Stimulated activated CD4-positive, alpha-beta T cell treated with anti-CD3 and anti-CD28 coated beads, Interleukin-2, amount 100 ng/mL, for 48 hours (primary cell): ENCODE measurements around the gene TRIO.
"Not testable (repeated sequence)": the region's sequence is repeated elsewhere in the genome, so short reads cannot be mapped to it uniquely, and the experiment has no call there.

Experiments
- DNase-seq, 2 donors: peaks; one replicate each; pipeline ENCODE4 v3.0.0-alpha.2; 2020

Gene TRIO

DNA sequence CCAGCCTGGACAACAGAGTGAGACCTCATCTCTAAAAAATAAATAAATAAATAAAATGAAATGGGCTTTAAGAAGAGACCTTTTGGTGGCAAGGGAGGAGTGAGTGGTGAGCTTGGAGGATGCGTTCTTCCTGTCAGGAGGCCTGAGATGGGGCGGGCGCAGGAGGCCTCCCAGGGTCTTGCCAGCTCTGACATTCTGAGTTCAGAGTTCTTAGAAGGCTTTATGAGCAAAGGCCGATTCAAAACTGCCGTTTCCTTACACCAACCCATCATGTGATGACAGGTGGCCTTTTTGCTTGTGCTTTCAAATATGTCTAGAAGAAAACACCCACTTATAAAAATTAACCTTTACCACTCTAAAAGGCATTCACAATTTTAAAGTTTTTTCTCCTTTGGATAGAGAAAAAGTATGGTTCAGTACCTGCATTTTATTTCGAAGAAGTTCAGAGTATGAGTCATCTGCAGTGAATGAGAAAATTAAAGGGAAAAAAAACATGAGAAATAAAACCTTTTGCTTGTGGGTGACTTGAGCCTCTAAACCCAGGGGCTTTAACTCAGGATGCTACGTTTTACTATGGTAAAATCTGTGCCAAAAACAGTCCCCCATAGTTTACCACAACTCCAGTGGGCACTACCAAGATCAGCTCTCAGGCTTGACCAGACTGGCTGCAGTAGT is 281.0 kb downstream of the TRIO start:
- DNase-seq: no peak

DNA sequence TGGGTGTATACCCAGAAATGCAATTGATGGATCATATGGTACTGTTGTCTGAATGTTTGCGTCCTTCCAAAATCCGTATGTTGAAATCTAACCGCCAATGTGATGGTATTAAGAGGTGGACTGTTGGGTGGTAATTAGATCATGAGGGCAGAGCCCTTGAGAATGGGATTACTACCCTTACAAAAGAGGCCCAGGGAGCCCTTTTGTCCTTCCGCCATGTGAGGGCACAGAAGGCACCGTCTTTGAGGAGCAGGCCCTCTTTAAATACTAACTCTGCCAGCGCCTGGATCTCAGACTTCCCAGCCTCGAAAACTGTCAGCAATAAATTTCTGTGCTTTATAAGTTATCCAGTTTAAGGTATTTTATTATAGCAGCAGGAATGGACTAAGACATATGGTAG is 282.4 kb downstream of the TRIO start:
- no peak for DNase-seq

DNA sequence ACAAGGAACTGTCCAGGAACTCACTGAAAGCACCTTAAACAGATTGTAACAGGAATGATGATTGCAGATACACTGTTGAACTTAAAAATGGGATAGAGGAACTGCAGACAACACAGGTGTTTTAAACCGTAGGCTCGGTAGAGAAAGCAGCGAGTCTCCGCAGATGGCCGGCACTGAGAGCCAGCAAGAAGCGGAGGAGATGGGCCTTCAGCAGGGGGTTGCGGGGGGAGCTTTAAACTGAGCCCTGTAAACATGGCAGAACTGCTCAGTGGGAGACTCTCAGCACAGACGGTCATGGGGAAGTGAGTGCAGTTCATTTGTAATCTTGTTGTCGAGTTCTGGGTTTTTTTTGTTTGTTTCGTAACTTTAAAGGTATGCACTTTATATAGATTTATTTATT is 283.4 kb downstream of the TRIO start:
- DNase-seq: no peak

DNA sequence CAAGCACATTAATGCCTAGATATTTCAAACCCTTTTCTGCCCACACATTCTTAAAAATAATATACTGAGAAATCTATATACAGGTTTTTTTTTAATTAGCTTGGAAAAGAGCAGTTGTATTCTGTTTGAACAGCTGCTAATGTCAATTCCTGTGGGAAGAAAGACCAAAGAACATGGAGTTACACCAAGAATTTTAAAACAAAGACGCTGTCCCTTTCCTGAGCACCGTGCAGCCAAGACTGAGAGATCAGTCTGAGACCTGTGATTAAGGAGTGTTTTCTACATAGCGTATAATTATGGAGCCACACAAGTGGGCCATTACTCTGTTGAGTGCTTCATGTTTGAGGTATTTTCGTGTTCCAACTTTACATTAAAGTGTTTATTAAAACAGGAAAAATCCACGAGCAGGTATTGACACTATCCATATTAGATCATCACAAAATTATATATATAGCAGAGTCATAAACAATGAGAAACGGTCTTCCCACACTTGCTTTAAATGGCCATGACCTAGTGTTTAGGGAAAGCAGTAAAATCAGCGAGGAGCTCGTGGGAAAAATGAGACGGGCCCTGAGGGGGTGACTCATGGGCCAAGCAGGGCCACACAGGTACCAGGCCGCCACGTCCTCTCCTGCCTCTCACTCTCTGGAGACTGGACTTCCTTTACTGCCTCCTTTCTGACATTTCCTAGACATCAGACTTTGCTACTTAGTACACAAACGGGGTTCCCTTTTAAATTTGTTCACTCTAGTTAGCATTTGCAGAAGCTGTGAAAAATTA is 285.4 kb downstream of the TRIO start:
- DNase-seq: no peak

DNA sequence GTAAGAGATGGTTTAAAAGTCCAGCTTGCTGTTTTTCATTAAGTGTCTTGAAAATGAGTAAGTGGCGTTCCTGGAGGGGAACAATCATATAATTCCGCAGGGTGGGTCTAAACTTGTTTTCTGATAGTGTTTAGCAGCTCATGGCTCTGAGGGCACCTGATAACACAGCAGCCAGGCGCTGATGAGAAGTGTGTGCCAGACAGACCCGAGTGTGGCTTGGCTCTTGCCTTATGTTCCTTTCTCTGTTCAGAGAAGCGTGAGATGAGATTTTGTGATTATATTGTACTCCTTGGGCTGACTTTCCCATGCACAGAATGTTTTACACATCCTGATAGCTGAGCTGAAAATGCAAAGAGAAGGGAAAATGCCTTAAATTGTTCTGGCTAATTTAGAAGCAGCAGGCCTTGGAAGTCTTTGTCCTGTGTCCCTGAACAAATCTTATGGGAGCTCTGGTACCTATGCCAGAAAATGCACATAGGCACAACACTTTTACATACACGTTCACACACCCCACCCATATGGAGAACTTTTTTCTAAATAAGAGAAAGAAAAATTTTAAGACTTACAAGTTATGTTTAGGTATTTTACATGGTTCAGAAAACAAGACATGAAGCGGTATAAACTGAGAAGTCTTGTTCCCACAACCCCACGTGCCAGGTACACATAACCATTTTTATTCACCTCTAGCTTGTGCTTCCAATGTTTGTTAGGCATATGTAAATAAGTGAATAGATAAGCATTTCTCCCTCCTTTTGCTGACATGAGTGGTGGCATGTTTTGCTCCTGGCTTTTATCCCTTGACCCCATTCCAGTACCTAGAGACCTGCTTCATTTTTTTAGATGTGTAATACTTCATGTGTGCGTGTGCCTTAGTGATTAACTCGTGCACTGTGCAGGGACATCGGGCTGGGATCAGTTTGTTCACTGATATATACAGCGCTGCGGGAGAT is 286.2 kb downstream of the TRIO start:
- no peak for DNase-seq

DNA sequence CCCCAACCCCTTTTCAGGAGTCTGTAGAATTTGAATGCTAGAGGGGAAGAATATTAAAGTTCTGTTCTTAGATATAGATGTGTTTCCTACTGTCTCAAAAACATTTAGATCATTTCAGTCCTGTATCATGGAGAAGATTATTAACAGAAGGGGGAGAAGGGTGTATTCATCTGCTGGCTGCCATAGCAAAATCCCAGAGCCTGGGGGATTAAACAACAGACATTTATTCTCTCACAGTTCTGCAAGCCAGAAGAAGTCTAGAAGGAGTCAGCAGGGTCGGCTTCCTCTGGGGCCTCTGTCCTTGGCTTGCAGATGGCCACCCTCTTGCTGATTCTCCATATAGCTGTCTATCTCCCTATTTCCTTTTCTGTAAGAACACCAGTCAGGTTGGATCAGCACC is 288.4 kb downstream of the TRIO start:
- DNase-seq: no peak

DNA sequence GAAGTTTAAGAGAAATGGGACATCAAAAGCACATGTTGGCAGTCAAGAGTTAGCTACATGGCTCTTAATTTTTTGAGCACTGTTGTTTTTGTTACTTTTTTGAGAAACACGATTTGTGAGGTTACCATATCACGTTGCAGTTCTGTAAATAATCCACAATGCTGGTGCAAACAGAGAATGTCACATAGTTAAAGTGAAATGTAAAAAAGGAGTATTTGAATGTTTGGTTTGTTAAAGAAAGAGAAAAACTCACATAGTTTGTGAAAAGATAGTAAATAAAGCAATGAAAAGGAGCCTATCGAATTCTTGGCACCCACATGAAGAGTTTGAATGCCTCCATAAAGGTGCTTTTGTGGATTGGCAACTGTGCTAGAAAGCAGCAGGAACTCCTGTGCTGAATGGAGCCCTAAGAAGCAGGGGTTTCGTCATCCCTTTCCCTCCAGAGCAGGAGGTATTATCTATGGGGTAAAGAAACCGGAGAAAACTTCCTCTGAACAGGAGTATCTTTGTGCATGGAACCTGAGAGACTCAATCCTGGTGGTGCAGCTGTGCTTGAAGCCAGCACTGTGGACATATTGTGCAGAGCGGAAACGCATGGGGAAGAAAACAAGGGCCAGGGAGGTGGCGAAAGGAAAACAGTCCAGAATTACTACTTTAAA is 289.9 kb downstream of the TRIO start:
- no peak for DNase-seq

DNA sequence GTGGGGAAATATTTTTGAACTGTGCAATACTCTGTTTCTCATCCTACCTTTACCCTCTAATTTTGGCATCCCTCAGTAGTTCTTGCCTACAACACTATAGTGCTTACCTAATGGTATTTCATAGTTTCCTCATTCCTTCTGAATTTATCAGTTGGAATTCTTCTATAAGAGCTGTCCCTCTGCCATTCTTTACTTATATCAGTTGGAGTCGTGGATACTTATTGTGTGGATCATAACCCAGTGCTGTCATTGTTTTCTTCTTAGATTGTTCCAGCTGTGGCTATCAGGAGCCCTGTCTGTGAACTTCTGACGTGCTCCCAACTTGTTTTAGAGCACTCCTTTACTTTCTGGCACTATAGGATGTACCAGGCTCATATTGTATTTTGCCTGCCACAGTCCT is 292.3 kb downstream of the TRIO start:
- DNase-seq: no peak

DNA sequence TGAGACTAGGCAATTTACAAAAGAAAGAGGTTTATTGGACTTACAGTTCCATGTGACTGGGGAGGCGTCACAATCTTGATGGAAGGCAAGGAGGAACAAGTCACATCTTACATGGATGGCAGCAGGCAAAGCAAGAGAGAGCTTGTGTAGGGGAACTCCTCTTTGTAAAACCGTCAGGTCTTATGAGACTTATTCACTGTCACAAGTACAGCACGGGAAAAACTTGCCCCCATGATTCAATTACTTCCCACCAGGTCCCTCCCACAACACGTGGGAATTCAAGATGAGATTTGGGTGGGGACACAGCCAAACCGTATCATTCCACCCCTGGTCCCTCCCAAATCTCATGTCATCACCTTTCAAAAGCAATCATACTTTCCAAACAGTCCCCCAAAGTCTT is 293.0 kb downstream of the TRIO start:
- DNase-seq: not testable (repeated sequence)

DNA sequence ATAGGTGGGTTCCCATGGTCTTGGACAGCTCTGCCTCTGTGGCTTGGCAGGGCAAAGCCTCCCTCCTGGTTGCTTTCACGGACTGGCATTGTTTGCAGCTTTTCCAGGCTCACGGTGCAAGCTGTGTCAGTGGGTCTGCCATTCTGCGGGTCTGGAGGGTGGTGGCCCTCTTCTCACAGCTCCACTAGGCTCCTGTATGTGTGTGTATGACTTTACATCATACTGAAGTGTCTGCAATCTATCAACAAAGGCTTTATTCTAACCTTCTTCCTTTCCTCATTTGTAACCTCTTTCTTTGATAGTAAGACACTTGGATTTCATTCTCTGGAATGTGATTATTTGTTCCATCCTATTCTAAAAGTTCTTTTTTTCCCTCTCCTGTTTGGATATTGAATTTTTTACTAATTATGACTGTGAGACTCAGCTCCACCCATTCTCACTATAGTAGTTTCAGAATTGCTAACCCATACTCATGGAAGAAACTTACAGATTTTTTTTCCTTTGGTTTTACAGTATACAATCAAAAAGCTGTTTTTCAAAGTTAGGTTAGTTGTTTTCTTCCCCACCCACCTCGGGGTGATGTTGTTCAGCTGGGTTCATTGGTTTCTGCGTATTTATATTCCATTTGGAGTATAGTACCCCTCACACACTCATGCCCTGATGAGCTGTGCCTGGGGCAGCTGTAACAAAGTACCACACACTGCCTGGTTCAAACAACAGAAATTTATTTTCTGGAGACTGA is 293.8 kb downstream of the TRIO start:
- DNase-seq: no peak

DNA sequence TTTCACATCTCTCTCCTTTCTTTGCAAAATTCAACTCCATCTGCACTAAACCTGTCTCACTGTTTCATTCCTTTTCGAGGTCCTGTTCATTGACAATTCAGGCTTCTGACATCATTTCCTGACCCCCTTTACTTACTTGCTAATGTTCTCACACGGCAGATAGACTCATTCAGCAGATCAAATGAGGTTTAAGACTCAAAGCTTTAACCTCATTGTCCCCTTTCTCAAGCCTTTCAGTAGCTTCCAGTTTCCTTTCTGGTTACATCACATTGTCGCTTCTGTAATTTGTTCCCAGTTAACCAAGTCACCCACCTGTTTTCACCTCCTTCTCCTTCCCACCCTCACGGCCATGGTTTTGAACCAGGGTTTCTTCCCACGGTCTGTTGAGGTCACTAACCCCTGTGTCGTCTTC is 295.1 kb downstream of the TRIO start:
- DNase-seq: no peak

DNA sequence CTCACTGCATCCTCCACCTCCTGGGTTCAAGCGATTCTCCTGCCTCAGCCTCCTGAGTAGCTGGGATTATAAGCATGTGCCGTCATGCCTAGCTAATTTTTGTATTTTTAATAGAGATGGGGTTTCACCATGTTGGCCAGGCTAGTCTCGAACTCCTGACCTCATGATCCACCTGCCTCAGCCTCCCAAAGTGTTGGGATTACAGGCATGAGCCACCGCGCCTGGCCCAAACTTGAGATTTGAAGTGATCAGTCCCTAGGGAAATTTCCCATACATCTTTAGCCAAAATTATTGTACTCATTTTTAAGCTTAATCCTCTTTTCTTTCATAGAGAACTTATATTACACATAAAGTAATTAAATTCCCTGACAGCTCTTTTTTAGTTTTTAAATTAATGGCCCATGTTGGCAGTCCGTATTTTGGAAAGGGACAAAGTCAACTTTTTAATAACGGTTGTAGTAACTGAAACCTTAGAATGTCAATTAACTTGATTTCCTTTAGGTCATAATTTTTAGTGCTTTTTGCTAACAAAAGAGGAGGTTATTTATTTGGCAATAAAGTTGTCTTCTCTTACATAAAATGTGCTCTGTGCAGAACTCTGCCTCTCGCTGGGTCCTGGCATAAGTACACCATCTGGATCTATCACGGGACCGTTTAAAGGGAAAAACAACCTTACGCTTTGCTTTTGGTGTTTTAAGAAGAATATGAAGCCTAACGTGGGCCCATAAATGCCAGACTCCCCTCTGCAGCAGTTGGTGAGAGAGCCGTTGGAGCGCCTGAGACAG is 296.1 kb downstream of the TRIO start:
- no peak for DNase-seq

DNA sequence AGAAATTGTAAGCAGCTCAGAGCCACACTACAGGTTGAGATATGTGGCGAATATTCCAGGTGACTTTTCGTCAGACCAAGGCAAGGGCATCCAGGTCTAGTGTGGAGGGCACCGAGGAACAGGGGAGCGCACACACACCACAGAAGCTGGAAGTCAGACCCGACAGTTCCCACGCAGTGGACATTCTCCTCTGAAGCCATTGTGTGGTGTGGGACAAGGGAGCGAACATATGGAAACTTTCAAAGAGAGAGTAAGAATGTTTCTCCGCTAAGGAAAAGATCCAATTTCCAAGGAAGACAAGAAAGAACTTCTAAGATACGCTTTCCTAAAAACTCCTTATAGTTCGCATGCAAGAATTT is 297.1 kb downstream of the TRIO start:
- no peak for DNase-seq

DNA sequence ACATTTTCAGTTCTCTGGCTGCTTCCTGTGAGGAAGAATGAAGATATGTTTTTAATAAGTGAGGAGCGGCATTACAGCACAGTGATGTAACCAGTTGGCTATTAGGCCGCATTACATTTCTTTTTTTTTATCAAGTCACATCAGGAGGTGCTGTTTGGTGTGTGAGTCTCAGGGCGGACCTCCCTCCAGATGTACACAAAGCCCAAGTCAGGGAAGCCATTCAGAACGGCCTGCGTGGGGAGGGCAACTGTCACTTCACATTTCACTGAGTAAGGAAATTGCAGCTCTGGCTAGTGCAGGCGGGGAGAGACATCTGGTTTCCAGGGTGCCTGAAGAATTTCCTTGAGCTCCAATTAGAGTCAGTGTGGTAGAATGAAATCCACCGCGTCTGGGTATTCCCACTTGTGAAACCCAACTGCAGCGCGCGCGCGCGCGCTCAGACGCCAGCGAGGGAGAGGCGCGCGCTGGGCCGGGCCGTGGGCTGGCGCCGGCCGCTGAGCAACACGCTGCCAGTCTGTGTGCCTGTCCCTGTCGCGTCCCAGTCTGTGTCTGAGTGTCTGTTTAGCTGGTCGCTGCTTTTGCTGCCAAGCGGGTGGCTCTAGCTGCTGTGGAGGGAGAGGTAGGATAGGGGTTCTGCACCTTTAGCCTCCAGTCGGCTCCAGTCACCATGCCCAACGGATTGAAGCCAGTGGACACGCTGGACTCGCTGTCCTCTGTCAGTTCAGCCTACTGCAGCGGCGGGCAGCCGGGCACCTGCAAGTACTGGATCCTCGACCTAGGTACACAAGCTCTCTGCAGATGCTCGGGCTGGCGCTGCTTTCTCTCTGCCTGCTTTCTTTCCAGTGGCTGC is 297.7 kb downstream of the TRIO start:
- DNase-seq: no peak

DNA sequence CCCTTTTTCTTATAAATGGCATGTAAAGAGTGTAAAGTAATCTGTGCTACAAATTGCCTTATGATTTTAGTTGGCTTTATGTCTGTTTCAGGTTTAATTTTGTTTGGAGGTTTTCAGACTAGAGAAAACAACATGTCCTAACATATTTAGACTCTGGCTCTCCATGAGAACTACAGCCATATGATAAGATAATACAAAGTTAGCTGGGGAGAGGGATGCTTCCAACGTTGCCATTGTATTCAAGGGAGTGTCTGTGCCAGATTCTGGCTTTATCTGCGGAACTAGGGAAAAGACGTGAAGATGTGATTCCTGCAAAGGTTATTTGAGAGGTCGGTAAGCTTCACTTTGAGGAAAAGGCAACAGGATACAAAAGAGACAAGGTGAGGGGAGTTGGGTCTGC is 298.5 kb downstream of the TRIO start:
- DNase-seq: no peak

DNA sequence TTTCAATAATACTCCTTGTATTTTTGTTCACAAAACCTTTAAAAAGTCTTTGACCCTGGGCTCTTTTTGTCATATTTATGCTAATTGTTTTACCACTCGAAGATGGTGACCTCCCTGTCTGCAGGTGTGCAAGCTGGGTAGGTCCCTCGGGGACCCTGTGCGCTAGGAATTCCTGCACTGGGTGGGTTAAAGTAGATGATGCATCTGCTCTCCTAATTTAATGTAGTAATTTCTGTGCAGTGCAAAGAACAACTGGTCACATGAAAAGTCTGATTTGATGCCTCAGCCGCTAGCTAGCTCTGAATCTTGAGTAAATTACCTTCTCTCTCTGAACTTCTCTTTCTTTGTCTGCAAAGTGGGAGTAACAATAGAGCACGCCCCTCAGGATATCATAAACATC is 299.4 kb downstream of the TRIO start:
- DNase-seq: no peak

DNA sequence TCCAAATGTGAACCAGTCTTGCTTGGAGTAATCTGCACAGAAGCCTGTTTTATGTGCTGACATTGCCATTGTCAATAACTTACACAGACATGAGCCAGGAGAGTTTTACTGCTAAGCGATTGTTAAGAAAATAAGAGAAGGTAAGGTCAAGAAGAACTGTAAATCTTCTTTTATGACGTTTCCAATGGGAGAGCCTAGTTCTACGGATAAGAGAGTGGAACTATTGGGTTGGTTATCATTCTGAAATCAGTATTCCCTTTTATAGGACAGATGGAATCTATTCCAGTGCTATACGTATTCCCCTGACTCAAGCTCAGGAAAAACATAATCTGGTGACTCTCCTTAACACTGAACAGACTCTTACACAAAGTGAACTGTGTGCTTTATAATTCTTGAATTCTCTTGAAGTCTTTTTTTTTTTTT is 300.5 kb downstream of the TRIO start:
- no peak for DNase-seq

DNA sequence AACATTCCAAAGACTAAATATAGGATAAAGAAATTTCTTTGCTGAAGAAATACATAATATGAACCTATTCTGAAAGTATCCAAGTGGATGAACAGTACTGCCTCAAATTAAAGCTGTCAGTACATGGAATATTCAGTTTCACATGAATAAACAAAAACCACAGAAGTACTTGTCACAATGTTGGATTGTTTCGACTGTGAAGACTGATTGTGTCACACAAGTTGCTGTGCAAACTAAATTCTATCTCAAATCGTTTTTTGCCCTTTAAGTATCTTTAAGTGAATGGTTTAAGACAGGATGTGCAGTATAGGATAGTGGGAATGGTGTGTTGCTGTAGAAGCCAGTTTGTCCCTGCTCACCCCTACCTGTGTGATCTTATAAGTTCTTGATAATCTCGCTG is 301.0 kb downstream of the TRIO start:
- no peak for DNase-seq

DNA sequence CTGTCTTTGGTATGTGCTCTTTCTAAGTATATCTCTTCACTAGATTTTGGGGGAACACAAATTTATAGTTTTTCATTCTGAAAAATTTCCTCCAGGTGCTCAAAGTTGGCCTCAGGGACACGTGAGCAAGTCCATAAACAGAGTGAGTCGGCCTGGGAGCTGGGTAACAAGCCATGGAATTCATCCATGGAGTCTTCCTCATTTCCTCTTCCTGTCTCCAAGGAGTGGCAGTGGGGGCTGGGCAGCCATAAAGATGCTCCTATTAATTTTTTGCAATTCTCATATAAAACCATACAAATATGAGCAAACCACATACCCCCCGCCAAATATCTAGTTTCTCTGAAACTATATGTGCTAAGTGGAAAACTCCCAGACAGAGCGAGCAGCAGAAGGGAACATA is 301.9 kb downstream of the TRIO start:
- no peak for DNase-seq

DNA sequence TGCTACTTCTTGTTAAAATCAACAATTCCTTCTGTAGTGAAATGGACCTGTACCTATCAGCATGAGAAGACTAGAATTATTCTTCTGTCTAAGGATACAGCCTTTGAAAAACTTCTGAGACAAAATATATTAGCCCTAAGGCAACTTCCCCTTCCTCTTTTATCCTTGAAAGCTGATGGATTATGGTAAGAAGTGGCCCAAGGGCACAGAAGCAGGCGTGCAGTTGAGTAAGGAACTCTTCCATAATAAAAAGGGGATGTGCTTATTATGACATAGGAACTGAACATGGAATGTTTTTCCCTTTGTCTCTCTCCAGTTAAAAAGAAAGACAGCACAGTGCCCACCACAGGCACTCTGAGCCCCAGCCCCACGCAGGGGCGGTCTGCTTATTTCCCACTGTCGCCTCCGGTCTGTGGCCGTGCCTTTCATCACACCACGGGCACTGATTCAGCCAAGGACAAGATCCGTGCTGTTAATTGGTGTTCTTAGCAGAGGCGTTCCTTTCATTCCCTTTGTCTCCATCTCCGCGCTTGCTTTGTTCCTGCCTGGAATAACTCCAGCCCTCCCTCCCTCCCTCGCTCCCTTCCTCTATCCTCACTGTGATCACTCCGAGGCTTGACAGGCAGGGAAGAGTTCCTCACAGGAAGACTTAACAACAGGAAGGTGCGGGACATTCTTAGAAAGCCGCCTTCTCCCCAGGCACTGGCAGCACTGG is 302.6 kb downstream of the TRIO start:
- no peak for DNase-seq
